ENCODE measurements around the gene KDM4C.

DNA sequence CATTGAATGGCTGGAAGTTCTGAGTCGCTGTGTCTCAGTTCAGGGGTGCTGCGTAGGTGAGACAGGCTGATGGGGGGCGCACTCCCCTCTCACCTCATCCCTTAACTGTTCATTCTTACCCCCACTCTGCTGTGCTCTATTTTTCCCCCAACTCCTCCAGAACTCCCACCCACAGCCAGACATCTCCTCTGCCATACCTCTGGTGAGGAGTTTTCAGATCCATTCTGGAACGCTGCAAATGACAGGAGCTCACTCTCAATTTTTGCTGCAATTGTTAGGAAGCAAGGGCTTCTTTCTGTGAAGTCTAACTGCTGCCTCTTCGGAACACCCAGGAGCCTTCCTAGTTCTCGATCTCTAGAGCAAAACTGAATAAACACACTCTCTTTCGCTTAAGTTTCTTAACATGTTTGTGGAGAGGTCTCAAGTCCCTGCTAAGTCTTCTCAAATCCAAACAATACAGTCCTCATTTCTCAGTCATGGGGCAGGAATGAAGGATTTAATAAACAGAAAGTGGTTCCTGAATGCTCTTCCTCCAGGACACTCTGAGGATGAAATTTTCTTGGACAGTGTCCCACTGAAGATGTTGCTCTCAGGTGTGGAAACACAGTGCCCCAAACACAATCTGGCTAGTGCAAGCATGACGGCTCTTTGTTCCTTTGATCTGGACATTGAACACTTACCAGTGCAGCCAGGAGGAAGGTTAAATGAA is 387.7 kb downstream of the KDM4C start:
- TF ChIP-seq, protein P1, sequence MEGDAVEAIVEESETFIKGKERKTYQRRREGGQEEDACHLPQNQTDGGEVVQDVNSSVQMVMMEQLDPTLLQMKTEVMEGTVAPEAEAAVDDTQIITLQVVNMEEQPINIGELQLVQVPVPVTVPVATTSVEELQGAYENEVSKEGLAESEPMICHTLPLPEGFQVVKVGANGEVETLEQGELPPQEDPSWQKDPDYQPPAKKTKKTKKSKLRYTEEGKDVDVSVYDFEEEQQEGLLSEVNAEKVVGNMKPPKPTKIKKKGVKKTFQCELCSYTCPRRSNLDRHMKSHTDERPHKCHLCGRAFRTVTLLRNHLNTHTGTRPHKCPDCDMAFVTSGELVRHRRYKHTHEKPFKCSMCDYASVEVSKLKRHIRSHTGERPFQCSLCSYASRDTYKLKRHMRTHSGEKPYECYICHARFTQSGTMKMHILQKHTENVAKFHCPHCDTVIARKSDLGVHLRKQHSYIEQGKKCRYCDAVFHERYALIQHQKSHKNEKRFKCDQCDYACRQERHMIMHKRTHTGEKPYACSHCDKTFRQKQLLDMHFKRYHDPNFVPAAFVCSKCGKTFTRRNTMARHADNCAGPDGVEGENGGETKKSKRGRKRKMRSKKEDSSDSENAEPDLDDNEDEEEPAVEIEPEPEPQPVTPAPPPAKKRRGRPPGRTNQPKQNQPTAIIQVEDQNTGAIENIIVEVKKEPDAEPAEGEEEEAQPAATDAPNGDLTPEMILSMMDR (conservative IDR thresholded peaks at IDR 0.05 in 1 of 2, IDR thresholded peaks at IDR 0.05 in 1 of 2; ENCODE audit: low read depth in 1 of 2, low read length in 2 of 2), result no peak
- no peak for TF ChIP-seq EZH2 (IDR thresholded peaks at IDR 0.05; ENCODE audit: low read length, missing control alignments)
